PC-9 (cell line): ENCODE results near the gene BCL2. TPM values are rescaled to one million over a fixed set of nuclear protein-coding genes. Genes with fewer than 3 reads are reported as not detected.
A peak's percentile ranks its signal among the peaks of the same experiment; 100 is the strongest.

ENCODE experiments used
- BruUV-seq: library from RNA; stranded (reverse); fragments of 400-500 nt; replicated peaks from 2 replicates; lab custom pipeline; 2021; lab: Mats Ljungman, UMichigan
- CTCF ChIA-PET: fragments of 300-600 bp; sonication (Branson Sonifier 250); formaldehyde crosslinking; loops from one replicate; lab custom pipeline; 2022; ENCODE audit warnings: antibody characterized with exemption; lab: Charles Lee
- POLR2A ChIA-PET: fragments of 300-600 bp; sonication (Branson Sonifier 250); formaldehyde crosslinking; loops from one replicate; lab custom pipeline; 2022; ENCODE audit warnings: antibody characterized with exemption; ENCODE audit not compliant: unreplicated experiment; lab: Charles Lee
- DNase-seq, 2 experiments: peaks; one replicate each; pipeline versions ENCODE4 v3.0.0 to v3.0.0-alpha.2; 2015 to 2022; ENCODE audit warnings: mixed read lengths in 1 of 2
- H2AFZ ChIP-seq: fragments of 200-600 bp; sonication (generic); 2 replicates; pipeline ENCODE4 v1.8.1; 2017; ENCODE audit warnings: antibody characterized with exemption
- H3F3A ChIP-seq: fragments of 200-600 bp; sonication (generic); 2 replicates; pipeline ENCODE4 v1.8.1; 2017; ENCODE audit warnings: antibody characterized with exemption, mild to moderate bottlenecking, low read depth; ENCODE audit not compliant: insufficient read depth
- H3K27ac ChIP-seq: fragments of 200-600 bp; sonication (generic); 2 replicates; pipeline ENCODE4 v1.6.1; 2016; ENCODE audit warnings: mixed run types
- H3K27me3 ChIP-seq: fragments of 200-600 bp; sonication (generic); 2 replicates; pipeline ENCODE4 v1.6.1; 2016; ENCODE audit warnings: low read depth, mixed run types; ENCODE audit not compliant: insufficient read depth
- H3K36me3 ChIP-seq: fragments of 200-600 bp; sonication (generic); 2 replicates; pipeline ENCODE4 v1.6.1; 2016; ENCODE audit warnings: low read depth, mixed run types
- H3K4me1 ChIP-seq: fragments of 200-600 bp; sonication (generic); replicated peaks from 2 replicates; pipeline ENCODE4 v1.6.1; 2016; ENCODE audit warnings: mixed run types; ENCODE audit not compliant: insufficient read depth
- H3K4me2 ChIP-seq: fragments of 200-600 bp; sonication (generic); 2 replicates; pipeline ENCODE4 v1.6.1; 2017; ENCODE audit warnings: mixed run types
- H3K4me3 ChIP-seq: fragments of 200-600 bp; sonication (generic); 2 replicates; pipeline ENCODE4 v1.6.1; 2016; ENCODE audit warnings: mixed run types
- H3K79me2 ChIP-seq: fragments of 200-600 bp; sonication (generic); 2 replicates; pipeline ENCODE4 v1.6.1; 2017; ENCODE audit warnings: low read depth, mixed run types
- H3K9me2 ChIP-seq: fragments of 200-600 bp; sonication (generic); 2 replicates; pipeline ENCODE4 v1.8.1; 2017; ENCODE audit warnings: mild to moderate bottlenecking; ENCODE audit not compliant: insufficient read depth
- H3K9me3 ChIP-seq: fragments of 200-600 bp; sonication (generic); 2 replicates; pipeline ENCODE4 v1.8.1; 2016; ENCODE audit warnings: low read depth; ENCODE audit not compliant: insufficient read depth
- H4K20me1 ChIP-seq: fragments of 200-600 bp; sonication (generic); 2 replicates; pipeline ENCODE4 v1.8.1; 2017; ENCODE audit not compliant: insufficient read depth
- EZH2 ChIP-seq: fragments of 200-600 bp; sonication (generic); IDR thresholded peaks from 2 replicates; pipeline ENCODE4 v1.8.0; 2017; ENCODE audit warnings: antibody characterized with exemption, low read depth
- intact Hi-C: fragments of 100-400 bp; cut with micrococcal nuclease; formaldehyde crosslinking; loops from one replicate; pipeline ENCODE4 v1.10.0; 2022; ENCODE audit not compliant: unreplicated experiment
- total RNA-seq: library from RNA; stranded (reverse); gene quantifications from 2 replicates; pipeline ENCODE4 v1.2.3, GENCODE V29; 2021
- TF ChIP-seq, protein P1 (sequence below): fragments of 200-600 bp; sonication (generic); conservative IDR thresholded peaks from 2 replicates; pipeline ENCODE4 v1.6.1; 2017; ENCODE audit warnings: mixed run types, antibody characterized with exemption, mild to moderate bottlenecking, moderate library complexity

The BCL2 gene
- total RNA-seq, 1 experiment from 2014 or later = 2.0 TPM

GRCh38 chr18:63161761-63162195, 157.8 kb downstream of the BCL2 start:
- H3K27ac ChIP-seq = 0 out of 2 replicates have a peak overlapping the region, but pooled peaks have one; percentile 7
- ChIA-PET CTCF (no interaction called here), POLR2A (no interaction called here)
- H3K4me1 ChIP-seq = peaks cover 14% of the 10 kb centered on the region
- H3K36me3 ChIP-seq = no peaks in the 10 kb centered on the region
- no peak overlapping the region for H3K4me3 ChIP-seq
- no TSS peak for BruUV-seq
- peak overlapping the region; percentile 57; the same call in 1 of the 2 replicates for H3K4me2 ChIP-seq
- H3K9me2 ChIP-seq = no peaks in the 10 kb centered on the region
- H3F3A ChIP-seq = no peaks in the 10 kb centered on the region
- no peak for TF ChIP-seq EZH2
- TF ChIP-seq, protein P1, sequence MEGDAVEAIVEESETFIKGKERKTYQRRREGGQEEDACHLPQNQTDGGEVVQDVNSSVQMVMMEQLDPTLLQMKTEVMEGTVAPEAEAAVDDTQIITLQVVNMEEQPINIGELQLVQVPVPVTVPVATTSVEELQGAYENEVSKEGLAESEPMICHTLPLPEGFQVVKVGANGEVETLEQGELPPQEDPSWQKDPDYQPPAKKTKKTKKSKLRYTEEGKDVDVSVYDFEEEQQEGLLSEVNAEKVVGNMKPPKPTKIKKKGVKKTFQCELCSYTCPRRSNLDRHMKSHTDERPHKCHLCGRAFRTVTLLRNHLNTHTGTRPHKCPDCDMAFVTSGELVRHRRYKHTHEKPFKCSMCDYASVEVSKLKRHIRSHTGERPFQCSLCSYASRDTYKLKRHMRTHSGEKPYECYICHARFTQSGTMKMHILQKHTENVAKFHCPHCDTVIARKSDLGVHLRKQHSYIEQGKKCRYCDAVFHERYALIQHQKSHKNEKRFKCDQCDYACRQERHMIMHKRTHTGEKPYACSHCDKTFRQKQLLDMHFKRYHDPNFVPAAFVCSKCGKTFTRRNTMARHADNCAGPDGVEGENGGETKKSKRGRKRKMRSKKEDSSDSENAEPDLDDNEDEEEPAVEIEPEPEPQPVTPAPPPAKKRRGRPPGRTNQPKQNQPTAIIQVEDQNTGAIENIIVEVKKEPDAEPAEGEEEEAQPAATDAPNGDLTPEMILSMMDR = no peak
- no peaks in the 10 kb centered on the region for H3K79me2 ChIP-seq
- peak; percentile 34 to 83 for DNase-seq
- intact Hi-C loops = no loop called here
- H3K27me3 ChIP-seq = no peaks in the 10 kb centered on the region
- no peaks in the 10 kb centered on the region for H3K9me3 ChIP-seq
- H4K20me1 ChIP-seq = no peaks in the 10 kb centered on the region
- H2AFZ ChIP-seq = no peak overlapping the region

GRCh38 chr18:63161032-63161760, 158.4 kb downstream of the BCL2 start:
- H3K4me2 ChIP-seq = peak overlapping the region; percentile 57; the same call in 1 of the 2 replicates
- H2AFZ ChIP-seq = no peak overlapping the region
- peaks cover 14% of the 10 kb centered on the region for H3K4me1 ChIP-seq
- CTCF ChIA-PET = no interaction called here
- no peak for DNase-seq
- no peaks in the 10 kb centered on the region for H3K79me2 ChIP-seq
- H4K20me1 ChIP-seq = no peaks in the 10 kb centered on the region
- H3K9me3 ChIP-seq = no peaks in the 10 kb centered on the region
- intact Hi-C loops = no loop called here
- no peaks in the 10 kb centered on the region for H3F3A ChIP-seq
- no peak for TF ChIP-seq EZH2
- TF ChIP-seq, protein P1 = no peak
- BruUV-seq = no TSS peak
- no peaks in the 10 kb centered on the region for H3K36me3 ChIP-seq
- 0 out of 2 replicates have a peak overlapping the region, but pooled peaks have one; percentile 7 for H3K27ac ChIP-seq
- POLR2A ChIA-PET = interaction anchor here (0.8 kb wide), 1 partner anchor 404 kb away, joined by 3 read pairs; no protein-coding TSS in a partner anchor
- H3K4me3 ChIP-seq = no peak overlapping the region
- H3K9me2 ChIP-seq = no peaks in the 10 kb centered on the region
- H3K27me3 ChIP-seq = no peaks in the 10 kb centered on the region

GRCh38 chr18:63160172-63160995, 159.2 kb downstream of the BCL2 start:
- Histone ChIP-seq H3K4me2 (no peak overlapping the region), H3K36me3 (no peaks in the 10 kb centered on the region), H3K9me2 (no peaks in the 10 kb centered on the region), H2AFZ (no peak overlapping the region), H3K9me3 (no peaks in the 10 kb centered on the region), H4K20me1 (no peaks in the 10 kb centered on the region), H3F3A (no peaks in the 10 kb centered on the region), H3K4me1 (peaks cover 14% of the 10 kb centered on the region), H3K79me2 (no peaks in the 10 kb centered on the region), H3K27me3 (no peaks in the 10 kb centered on the region), H3K27ac (no peak overlapping the region), H3K4me3 (no peak overlapping the region)
- intact Hi-C loops = no loop called here
- TF ChIP-seq EZH2 = no peak
- TF ChIP-seq, protein P1 = no peak
- BruUV-seq = no TSS peak
- ChIA-PET POLR2A (interaction anchor here (0.8 kb wide), 1 partner anchor 403 kb away, joined by 3 read pairs; no protein-coding TSS in a partner anchor), CTCF (no interaction called here)
- no peak for DNase-seq
